Activated T-cell treated with anti-CD3 and anti-CD28 coated beads, Interleukin-2, amount 50 U/mL, for 24 hours (primary cell): ENCODE measurements around the gene EFCAB13.
A peak's percentile ranks its signal among the peaks of the same experiment; 100 is the strongest.

Experiments
- DNase-seq: peaks from one replicate; pipeline ENCODE4 v3.0.0-alpha.2; 2020
- H3K27ac Mint-ChIP-seq: 2 replicates; pipeline ENCODE4 v1.8.0; 2020; ENCODE audit warnings: mild to moderate bottlenecking, mixed read lengths
- H3K27me3 Mint-ChIP-seq: 2 replicates; pipeline ENCODE4 v1.8.0; 2020; ENCODE audit warnings: mixed read lengths
- H3K36me3 Mint-ChIP-seq: 2 replicates; pipeline ENCODE4 v1.8.0; 2020; ENCODE audit warnings: low read depth, mixed read lengths
- H3K4me1 Mint-ChIP-seq: 2 replicates; pipeline ENCODE4 v1.8.0; 2020; ENCODE audit warnings: low read depth, mixed read lengths
- H3K4me3 Mint-ChIP-seq: 2 replicates; pipeline ENCODE4 v1.8.0; 2020; ENCODE audit warnings: mild to moderate bottlenecking, moderate library complexity, mixed read lengths
- H3K9me3 Mint-ChIP-seq: 2 replicates; pipeline ENCODE4 v1.8.0; 2020; ENCODE audit warnings: mixed read lengths

The EFCAB13 gene, protein sequence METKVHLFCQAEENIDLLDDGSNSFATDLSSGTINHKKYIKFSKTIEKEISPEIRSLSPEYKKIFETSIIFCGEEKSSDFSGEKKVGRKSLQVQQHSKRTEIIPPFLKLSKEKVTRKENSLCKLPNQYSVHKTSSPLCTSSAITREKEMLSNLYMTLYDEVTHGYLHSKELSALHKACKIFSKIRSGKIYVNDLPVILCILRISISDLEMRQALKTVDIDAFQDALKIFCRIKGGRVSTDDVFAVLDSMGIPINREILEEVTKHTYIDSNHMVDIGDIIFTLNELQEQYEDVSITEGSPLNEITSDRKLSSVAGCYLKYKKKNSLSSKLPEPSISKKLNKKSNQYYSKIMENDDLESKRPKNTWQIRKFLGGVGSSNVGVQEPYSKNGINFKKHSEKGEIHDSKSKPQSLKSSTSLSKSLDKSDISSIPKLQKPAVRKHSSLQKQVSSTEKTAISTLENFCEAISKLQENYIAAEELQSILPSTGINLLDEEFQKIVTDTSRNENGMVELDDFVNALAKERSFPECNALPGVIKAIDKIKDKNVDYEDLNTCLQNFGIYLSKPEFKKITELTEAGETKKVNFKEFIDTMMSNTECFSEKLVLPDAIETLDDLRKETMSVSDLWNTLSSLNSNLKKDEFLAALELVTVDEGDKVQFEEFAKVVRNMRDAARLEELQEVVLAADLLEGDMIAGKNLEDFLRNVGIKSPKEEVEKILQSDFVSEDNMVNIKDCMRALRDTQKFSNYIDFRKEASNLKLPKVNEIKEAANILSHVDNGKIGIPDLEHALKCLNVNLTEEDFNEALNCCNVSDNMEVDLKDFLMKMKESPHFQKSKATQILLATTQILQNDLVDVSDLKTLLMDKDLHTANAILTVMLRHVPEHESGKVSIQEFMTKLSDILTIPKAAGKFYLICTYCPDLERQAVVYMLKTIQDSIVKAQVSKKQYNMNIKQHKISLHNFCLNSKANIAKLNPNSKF

DNA sequence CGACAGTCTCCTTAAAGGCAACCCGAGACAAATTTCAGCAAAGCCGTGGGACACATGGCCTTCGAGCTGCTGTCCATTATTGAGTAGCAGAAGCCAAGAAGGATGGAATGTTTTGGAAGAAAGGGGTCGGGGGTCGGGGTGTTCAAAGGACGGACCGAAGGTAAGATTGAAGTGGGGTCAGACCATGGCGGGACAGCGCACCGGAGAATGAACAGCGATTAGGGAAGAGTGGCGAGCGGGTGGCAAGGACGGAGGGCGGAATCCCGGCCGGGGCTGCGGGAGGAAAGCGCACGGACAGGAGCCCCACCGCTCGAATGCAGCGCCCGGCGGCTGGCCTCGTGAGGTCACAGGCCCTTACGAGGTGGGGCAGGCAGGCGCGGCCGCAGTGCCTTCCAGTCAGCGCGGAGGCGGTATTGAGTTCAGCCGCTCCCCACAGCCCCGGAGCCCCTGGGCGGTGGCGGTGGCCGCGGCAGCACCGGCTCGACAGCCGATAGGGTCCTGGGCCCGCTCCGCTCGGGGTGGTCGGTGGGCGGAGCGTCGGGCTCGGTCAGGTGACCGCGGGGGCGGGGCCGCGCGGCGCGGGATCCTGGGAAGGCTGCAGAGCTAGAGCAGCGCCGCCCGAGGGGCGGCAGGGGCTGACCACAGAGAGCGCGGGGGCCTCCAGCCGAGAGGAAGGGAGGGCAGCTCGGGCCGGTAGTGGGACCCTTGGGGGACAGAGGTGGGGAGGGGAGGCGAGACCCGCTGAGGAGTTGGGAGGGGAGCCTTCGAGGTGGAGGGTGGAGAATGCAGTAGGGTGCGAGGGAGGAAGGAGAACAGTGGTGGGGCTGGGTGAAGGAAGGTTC is at the start of gene EFCAB13:
EFCAB13 (plus strand) TSS at position 574 of the 842 bp plus-strand sequence. CDS start 4,399 bp downstream, outside the sequence.
- Mint-ChIP-seq H3K27ac (peak within 1 kb of the TSS; percentile 89), H3K36me3 (peaks cover 2% of the 10 kb centered on the region), H3K9me3 (no peaks in the 10 kb centered on the region), H3K4me3 (peak within 1 kb of the TSS; percentile 84), H3K27me3 (peaks cover 17% of the 10 kb centered on the region), H3K4me1 (peaks cover 16% of the 10 kb centered on the region)
- peak; percentile 86 for DNase-seq

DNA sequence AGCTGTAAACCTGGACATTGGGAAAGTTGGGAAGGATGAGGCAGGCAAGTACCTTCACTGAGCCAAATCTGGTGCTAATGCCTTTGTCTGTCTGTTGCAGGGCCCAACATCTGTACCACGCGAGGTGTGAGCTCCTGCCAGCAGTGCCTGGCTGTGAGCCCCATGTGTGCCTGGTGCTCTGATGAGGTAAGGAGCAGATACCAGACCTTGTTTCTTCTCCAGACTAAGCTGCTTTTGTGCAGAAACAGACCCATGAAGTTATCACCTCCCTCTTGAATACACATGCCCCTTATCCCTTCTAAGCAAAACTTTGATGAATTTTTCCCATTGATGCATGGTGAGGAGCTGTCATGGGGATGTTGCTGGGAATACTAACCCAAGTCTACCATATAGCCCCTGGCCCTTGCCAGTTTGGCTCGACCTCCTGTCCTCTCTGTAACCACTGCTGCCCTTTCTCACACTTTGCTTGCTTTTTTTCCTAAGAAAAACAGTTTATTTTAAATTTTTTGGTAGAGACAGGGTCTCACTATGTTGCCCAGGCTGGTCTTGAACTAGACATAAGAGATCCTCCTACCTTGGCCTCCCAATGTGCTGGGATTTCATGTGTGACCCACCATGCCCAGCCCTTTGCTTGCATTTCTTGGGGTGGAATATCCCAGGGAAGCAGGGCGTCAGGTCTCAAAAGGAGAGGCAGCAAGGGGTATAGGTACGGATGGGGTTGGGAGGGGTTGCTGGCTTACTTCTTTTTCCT is 49.3 kb upstream of the EFCAB13 start:
- no peaks in the 10 kb centered on the region for H3K36me3 Mint-ChIP-seq
- DNase-seq = no peak
- no peak overlapping the region for H3K4me3 Mint-ChIP-seq
- H3K27ac Mint-ChIP-seq = no peak overlapping the region
- no peaks in the 10 kb centered on the region for H3K4me1 Mint-ChIP-seq
- no peaks in the 10 kb centered on the region for H3K27me3 Mint-ChIP-seq
- peaks cover 2% of the 10 kb centered on the region for H3K9me3 Mint-ChIP-seq

DNA sequence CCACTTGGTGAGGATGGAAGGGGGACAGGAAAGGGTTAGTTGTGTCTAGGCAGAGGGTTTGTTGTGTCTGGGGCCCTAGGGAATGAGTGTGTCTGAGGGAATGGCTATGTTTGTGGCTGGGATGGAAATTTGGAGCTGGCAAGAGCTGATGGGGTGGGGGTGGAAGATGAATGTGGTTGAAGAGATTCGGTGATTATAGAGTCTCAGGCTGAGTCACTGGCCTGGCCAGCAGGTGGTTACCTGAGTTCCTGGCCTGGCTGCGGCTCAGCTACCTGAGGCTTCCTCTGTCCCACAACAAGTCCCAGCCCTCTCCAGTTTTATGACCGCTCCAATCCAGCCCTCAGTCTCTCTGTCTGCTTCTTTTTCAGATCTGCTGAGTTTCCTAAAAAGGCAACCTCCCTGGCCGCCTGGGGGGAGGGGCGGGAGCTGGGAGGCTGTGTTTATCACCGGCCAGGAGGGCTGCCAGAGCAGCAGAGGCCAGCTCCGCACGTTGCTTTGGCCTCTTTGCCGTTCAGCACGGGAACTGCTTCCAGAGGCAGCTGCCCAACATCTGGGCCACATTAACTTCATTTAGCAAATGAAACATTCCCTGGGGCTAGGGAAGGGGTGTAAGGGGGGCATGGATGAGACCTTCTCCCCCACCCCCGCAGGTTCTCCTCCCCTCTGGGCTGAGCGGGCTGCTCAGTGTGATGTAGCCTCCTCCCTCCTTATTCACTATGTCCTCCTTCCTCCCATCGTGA is 48.3 kb upstream of the EFCAB13 start:
- Mint-ChIP-seq H3K4me3 (no peak overlapping the region), H3K4me1 (no peaks in the 10 kb centered on the region), H3K27ac (no peak overlapping the region), H3K27me3 (no peaks in the 10 kb centered on the region), H3K9me3 (no peaks in the 10 kb centered on the region), H3K36me3 (no peaks in the 10 kb centered on the region)
- no peak for DNase-seq

DNA sequence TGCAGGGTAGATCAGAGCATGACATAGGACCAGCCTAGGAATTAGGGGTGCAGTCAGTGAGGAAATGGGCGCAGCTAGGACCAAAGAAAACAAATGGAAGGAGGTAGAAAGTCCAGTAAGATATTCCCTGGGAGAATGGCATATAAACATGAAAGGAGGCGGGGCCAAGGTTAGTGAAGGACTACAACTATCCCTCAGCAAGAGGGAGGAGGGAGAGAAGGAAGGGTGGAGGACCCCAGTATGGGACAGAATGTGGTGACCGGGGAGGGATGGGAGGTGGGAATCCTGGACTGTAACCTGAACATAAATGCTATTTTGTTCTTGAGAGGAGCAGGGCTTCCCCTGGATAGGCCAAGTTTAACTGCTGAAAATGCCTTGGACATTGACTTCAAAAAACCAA is 47.3 kb upstream of the EFCAB13 start:
- H3K36me3 Mint-ChIP-seq = no peaks in the 10 kb centered on the region
- H3K4me3 Mint-ChIP-seq = no peak overlapping the region
- no peak overlapping the region for H3K27ac Mint-ChIP-seq
- no peaks in the 10 kb centered on the region for H3K4me1 Mint-ChIP-seq
- no peak for DNase-seq
- no peaks in the 10 kb centered on the region for H3K9me3 Mint-ChIP-seq
- H3K27me3 Mint-ChIP-seq = no peaks in the 10 kb centered on the region

DNA sequence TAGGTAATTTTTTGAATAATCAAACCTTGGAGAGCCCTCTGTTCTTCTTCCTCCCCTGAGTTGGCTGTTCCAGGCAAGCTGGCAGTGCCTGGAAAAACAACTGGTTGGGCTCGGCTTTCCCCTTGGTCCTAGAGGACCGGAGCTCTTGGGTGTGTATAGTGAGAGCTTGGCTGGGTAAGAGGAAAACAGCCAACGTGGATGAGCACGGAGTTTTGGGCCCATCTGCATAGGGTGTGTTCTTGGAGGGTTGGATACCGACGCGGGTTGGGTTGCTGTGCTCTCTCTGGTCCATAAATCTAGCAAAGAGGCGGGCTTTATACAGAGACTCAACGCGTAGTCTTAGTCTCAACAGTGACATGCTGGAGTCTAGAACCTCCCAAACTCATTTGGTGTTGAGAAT is 46.9 kb upstream of the EFCAB13 start:
- H3K27ac Mint-ChIP-seq = no peak overlapping the region
- no peaks in the 10 kb centered on the region for H3K27me3 Mint-ChIP-seq
- DNase-seq = no peak

DNA sequence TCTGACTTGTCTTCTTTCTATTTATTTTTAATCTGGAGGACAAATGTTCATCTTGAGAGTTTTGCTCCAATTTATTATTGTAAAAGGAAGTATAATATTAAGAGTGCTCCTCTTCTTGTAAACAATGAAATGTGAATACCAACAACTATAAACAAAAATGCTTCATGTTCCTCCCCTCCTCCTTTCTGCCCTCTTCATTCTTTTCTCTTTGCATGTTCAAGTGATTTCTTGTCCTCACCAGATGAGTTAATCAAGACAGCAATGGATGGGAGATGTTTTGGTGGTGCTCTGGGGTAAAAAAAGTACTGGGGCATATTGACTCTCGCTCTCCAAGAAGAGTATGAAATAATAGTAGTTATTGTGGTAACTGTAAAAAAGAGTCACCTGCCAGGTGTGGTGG is 45.8 kb upstream of the EFCAB13 start:
- no peak for DNase-seq
- no peak overlapping the region for H3K27ac Mint-ChIP-seq
- H3K9me3 Mint-ChIP-seq = no peaks in the 10 kb centered on the region
- no peaks in the 10 kb centered on the region for H3K36me3 Mint-ChIP-seq
- no peaks in the 10 kb centered on the region for H3K27me3 Mint-ChIP-seq
- H3K4me1 Mint-ChIP-seq = no peaks in the 10 kb centered on the region
- no peak overlapping the region for H3K4me3 Mint-ChIP-seq

More for the DNA sequence above, 46.9 kb upstream of the EFCAB13 start:
- H3K9me3 Mint-ChIP-seq = no peaks in the 10 kb centered on the region
- H3K36me3 Mint-ChIP-seq = no peaks in the 10 kb centered on the region
- H3K4me3 Mint-ChIP-seq = no peak overlapping the region
- no peaks in the 10 kb centered on the region for H3K4me1 Mint-ChIP-seq

DNA sequence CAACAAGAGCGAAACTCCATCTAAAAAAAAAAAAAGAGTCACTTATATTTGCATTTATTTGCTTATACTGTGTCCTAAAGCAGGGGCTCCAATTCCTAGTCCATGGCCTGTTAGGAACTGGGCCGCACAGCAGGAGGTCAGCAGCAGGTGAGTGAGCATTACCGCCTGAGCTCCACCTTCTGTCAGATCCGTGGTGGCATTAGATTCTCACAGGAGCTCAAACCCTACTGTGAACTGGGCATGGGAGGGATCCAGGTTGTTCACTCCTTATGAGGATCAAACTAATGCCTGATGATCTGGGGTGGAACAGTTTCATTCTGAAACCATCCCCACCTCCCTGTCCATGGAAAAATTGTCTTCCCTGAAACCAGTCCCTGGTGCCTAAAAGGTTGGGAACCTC is 45.2 kb upstream of the EFCAB13 start:
- no peak overlapping the region for H3K4me3 Mint-ChIP-seq
- no peak overlapping the region for H3K27ac Mint-ChIP-seq
- DNase-seq = no peak
- no peaks in the 10 kb centered on the region for H3K4me1 Mint-ChIP-seq
- no peaks in the 10 kb centered on the region for H3K27me3 Mint-ChIP-seq
- no peaks in the 10 kb centered on the region for H3K9me3 Mint-ChIP-seq
- no peaks in the 10 kb centered on the region for H3K36me3 Mint-ChIP-seq

DNA sequence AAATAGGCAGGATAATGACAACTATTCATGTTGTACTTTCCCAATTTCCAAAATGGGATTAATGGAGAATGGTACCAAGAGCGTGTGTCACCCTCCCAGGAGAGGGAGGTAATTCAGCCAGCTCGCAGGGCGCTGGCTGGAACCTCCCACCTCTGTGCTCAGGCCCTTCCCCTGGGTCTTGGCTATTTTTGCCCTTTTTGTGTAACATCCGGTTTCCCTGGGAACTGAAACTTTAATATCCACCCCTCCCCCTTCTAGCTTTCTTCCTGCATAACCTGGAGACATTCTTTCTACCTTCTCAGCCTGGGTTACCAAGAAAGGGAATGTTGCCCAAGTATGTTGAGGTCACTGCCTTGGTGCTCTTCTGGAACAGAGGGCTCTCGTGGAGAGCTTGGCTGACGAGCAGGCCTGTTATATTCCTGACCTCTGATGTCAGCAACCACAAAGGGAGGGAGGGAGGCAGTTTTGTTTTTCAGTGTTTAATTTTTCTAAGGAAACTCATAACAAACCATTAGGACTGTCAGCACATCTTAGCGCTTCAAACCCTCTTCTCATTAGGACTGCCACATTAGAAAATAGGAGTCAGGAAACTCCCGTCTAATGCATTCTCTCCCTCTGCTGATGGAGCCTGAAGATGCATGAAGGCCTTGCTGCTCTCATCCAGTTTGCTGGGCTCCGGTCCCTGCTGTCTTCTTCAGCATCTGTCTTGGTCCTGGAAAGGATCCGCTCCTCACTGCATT is 44.5 kb upstream of the EFCAB13 start:
- Mint-ChIP-seq H3K27me3 (no peaks in the 10 kb centered on the region), H3K4me1 (no peaks in the 10 kb centered on the region), H3K27ac (no peak overlapping the region), H3K4me3 (no peak overlapping the region), H3K36me3 (no peaks in the 10 kb centered on the region), H3K9me3 (no peaks in the 10 kb centered on the region)
- DNase-seq = no peak

DNA sequence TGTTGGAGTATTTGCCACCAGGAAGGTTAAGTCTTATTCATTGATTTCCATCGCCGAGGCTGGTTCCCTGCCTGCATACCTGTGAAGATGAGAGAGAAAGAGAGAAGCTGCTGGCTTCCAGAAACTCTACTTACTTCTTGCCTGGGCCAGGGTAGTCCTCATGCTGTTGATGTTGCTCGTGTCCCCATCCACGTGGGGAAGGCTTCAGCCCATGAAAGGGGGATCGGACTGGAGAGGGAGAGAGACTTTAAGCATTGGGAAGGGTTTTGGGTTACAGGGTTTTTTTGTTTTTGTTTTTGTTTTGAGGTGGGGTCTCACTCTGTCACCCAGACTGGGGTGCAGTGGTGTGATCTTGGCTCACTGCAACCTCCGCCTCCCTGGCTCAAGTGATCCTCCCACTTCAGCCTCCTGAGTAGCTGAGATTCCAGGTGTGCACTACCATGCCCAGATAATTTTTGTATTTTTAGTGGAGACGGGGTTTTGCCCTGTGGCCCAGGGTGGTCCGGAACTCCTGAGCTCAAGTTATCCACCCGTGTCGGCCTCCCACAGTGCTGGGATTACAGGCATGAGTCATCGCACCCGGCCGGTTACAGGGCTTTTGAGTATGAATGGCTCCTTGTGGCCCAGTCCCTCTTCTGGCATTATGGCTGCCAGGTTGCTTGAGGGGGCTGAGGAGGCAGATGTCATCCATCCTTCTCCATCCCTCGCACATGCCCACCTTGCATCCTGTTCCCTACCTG is 43.5 kb upstream of the EFCAB13 start:
- no peaks in the 10 kb centered on the region for H3K9me3 Mint-ChIP-seq
- H3K27ac Mint-ChIP-seq = no peak overlapping the region
- no peaks in the 10 kb centered on the region for H3K27me3 Mint-ChIP-seq
- H3K4me3 Mint-ChIP-seq = no peak overlapping the region
- no peaks in the 10 kb centered on the region for H3K36me3 Mint-ChIP-seq
- H3K4me1 Mint-ChIP-seq = no peaks in the 10 kb centered on the region
- DNase-seq = no peak

DNA sequence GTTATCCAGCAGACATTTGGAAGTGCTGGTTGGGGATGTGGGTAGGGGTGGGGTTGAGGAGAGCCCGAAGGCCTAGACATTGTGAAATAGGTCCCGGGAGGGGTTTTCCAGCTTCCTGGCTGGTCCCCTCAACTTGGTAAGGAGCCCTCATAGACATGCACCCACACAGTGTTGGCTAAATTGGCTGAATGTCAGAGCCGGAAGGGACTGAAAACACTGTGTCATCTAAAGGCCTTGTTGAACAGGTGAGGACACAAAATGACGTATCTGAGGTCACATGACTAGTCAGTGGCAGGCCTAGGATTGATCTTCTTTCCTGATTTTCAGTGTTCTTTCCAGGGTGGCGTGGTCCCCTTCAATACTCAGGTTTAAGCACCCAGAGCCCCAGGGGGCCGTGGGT is 42.5 kb upstream of the EFCAB13 start:
- Mint-ChIP-seq H3K27ac (no peak overlapping the region), H3K4me3 (no peak overlapping the region), H3K4me1 (no peaks in the 10 kb centered on the region), H3K36me3 (no peaks in the 10 kb centered on the region), H3K9me3 (no peaks in the 10 kb centered on the region), H3K27me3 (no peaks in the 10 kb centered on the region)
- DNase-seq = no peak

DNA sequence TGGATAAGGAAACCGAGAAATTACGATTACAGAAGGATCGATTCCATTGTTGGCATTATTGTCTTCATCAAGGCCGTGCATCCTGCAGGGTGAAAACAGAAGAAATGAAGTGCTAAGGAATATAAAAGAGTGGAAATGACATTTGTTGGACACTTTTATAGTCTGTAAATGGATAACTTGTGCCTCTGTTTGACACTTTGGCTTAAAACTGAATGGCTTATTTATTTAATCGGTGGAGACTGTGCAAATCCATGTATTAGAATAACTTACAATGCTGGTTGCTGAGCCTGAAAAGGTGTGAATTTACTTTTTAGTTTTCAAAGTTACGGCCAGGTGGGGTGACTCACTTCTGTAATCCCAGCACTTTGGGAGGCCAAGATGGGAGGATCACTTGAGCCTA is 38.8 kb upstream of the EFCAB13 start:
- Mint-ChIP-seq H3K36me3 (no peaks in the 10 kb centered on the region), H3K27ac (no peak overlapping the region), H3K4me3 (no peak overlapping the region), H3K9me3 (no peaks in the 10 kb centered on the region), H3K27me3 (no peaks in the 10 kb centered on the region), H3K4me1 (peaks cover 2% of the 10 kb centered on the region)
- DNase-seq = no peak

DNA sequence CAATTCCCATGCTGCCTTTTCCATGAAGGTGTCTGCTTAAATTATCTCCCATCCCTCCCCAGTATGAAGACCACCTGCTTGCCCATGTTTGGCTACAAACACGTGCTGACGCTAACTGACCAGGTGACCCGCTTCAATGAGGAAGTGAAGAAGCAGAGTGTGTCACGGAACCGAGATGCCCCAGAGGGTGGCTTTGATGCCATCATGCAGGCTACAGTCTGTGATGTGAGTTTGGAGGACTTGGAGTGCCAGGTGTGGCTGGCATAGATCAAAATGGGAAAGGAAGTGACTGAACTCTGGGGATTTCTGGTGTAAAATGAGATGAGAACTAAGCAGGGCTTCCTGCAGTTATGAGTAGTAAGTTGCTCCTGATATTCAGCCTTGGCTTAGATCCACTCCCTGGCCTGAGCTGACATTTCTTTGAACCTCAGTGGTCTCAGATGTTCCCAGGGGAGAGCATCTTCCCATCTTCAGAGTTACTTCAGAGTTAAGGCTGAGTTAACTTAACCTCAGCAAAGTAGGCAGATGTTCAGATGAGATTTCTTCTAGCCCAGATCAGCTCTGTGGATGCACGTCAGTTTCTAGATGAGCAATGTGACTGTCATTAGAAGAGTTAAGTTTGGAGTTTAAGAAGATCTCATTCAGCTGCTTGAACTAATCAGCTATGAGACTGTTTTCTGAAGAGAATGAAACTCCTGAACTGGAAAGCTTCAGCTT is 37.4 kb upstream of the EFCAB13 start:
- no peak for DNase-seq
- H3K4me3 Mint-ChIP-seq = no peak overlapping the region
- peak overlapping the region; percentile 8 for H3K27ac Mint-ChIP-seq
- H3K27me3 Mint-ChIP-seq = no peaks in the 10 kb centered on the region
- H3K4me1 Mint-ChIP-seq = peaks cover 2% of the 10 kb centered on the region
- no peaks in the 10 kb centered on the region for H3K9me3 Mint-ChIP-seq
- no peaks in the 10 kb centered on the region for H3K36me3 Mint-ChIP-seq
